SK-N-SH (cell line): ENCODE results near the gene MINDY4. TPM values are rescaled to one million over a fixed set of nuclear protein-coding genes. Genes with fewer than 3 reads are reported as not detected.

Experiments used
- CTCF ChIA-PET: fragments of 300-600, 350-600 bp; formaldehyde crosslinking; extraction: SDS; loops from one replicate; lab custom pipeline; 2021; lab: Yijun Ruan, JAX
- POLR2A ChIA-PET: fragments of 350-600 bp; sonication (Branson Sonifier 250); formaldehyde crosslinking; extraction: SDS; loops from one replicate; lab custom pipeline; 2020; ENCODE audit warnings: antibody characterized with exemption, inconsistent platforms; lab: Yijun Ruan, JAX
- DNase-seq: peaks from one replicate; pipeline ENCODE4 v3.0.0; 2012
- H2AFZ ChIP-seq: fragments of 200-600 bp; sonication (generic); 2 replicates; pipeline ENCODE4 v1.8.1; 2016; ENCODE audit warnings: antibody characterized with exemption, mild to moderate bottlenecking, low read depth
- H3F3A ChIP-seq: fragments of 200-600 bp; sonication (generic); replicated peaks from 2 replicates; pipeline ENCODE3; 2016; ENCODE audit warnings: antibody characterized with exemption, mild to moderate bottlenecking; ENCODE audit not compliant: insufficient read depth
- H3K27ac ChIP-seq, 2 experiments: fragments of 200-500 bp in 1 of 2; fragments of 200-600 bp in 1 of 2; sonication (Bioruptor generic) in 1 of 2; sonication (generic), shearing (Covaris generic) in 1 of 2; 2 replicates each; pipeline versions ENCODE4 v1.5.1 to v1.6.1; 2014 to 2016; ENCODE audit warnings: low read depth in 2 of 2, inconsistent platforms in 1 of 2, low read length in 1 of 2, mild to moderate bottlenecking in 1 of 2, mixed read lengths in 1 of 2
- H3K27me3 ChIP-seq: fragments of 200-600 bp; sonication (generic), shearing (Covaris generic); 2 replicates; pipeline ENCODE4 v1.6.1; 2016; ENCODE audit warnings: mixed run types; ENCODE audit not compliant: insufficient read depth
- H3K36me3 ChIP-seq, 2 experiments: fragments of 200-500 bp in 1 of 2; fragments of 200-600 bp in 1 of 2; sonication (Bioruptor generic) in 1 of 2; sonication (generic) in 1 of 2; replicated peaks in 1 of 2; 2 replicates each; pipeline versions ENCODE3 to v1.5.1; 2014 to 2016; ENCODE audit warnings: low read length in 1 of 2, mild to moderate bottlenecking in 1 of 2; ENCODE audit not compliant: insufficient read depth in 2 of 2, control insufficient read depth in 1 of 2
- H3K4me1 ChIP-seq, 2 experiments: fragments of 200-500 bp in 1 of 2; fragments of 200-600 bp in 1 of 2; sonication (Bioruptor generic) in 1 of 2; sonication (generic), shearing (Covaris generic) in 1 of 2; 2 replicates each; pipeline versions ENCODE4 v1.5.1 to v1.6.1; 2014 to 2016; ENCODE audit warnings: low read depth in 1 of 2, low read length in 1 of 2, mixed run types in 1 of 2; ENCODE audit not compliant: insufficient read depth in 2 of 2, control insufficient read depth in 1 of 2
- H3K4me2 ChIP-seq: fragments of 200-600 bp; sonication (generic), shearing (Covaris generic); 2 replicates; pipeline ENCODE4 v1.6.1; 2017; ENCODE audit warnings: mixed run types
- H3K4me3 ChIP-seq, 2 experiments: fragments of 200-500 bp in 1 of 2; fragments of 200-600 bp in 1 of 2; sonication (Bioruptor generic) in 1 of 2; sonication (generic), shearing (Covaris generic) in 1 of 2; 2 replicates each; pipeline versions ENCODE4 v1.5.1 to v1.8.1; 2014 to 2016; ENCODE audit warnings: low read depth in 2 of 2, inconsistent platforms in 1 of 2, low read length in 1 of 2, mild to moderate bottlenecking in 1 of 2, mixed read lengths in 1 of 2, moderate library complexity in 1 of 2
- H3K79me2 ChIP-seq: fragments of 200-600 bp; sonication (generic); 2 replicates; pipeline ENCODE4 v1.8.1; 2017; ENCODE audit warnings: mild to moderate bottlenecking; ENCODE audit not compliant: insufficient read depth
- H3K9ac ChIP-seq: fragments of 200-600 bp; sonication (generic); 2 replicates; pipeline ENCODE4 v1.6.1; 2017; ENCODE audit warnings: mixed run types
- H3K9me2 ChIP-seq: fragments of 200-600 bp; sonication (generic); 2 replicates; pipeline ENCODE4 v1.6.1; 2017; ENCODE audit warnings: mixed run types
- H3K9me3 ChIP-seq: fragments of 200-600 bp; sonication (generic); 2 replicates; pipeline ENCODE4 v1.6.1; 2017; ENCODE audit warnings: mixed run types, mild to moderate bottlenecking, moderate library complexity
- H4K20me1 ChIP-seq: fragments of 200-600 bp; sonication (generic); 2 replicates; pipeline ENCODE4 v1.6.1; 2017; ENCODE audit warnings: mild to moderate bottlenecking, mixed run types; ENCODE audit not compliant: insufficient read depth
- EZH2phosphoT487 ChIP-seq: fragments of 200-600 bp; sonication (generic); IDR thresholded peaks from 2 replicates; pipeline ENCODE4 v1.6.1; 2017; ENCODE audit warnings: low read depth, mixed run types, mild to moderate bottlenecking, antibody characterized with exemption, moderate library complexity, borderline replicate concordance
- FOSL2 ChIP-seq: IDR thresholded peaks from 2 replicates; pipeline ENCODE4 v1.4.0; 2012; ENCODE audit warnings: low read depth, mild to moderate bottlenecking, moderate library complexity, borderline replicate concordance
- FOXJ3 ChIP-seq: sonication (generic); formaldehyde crosslinking; IDR thresholded peaks from 2 replicates; pipeline ENCODE4 v1.5.1; 2020; ENCODE audit warnings: mild to moderate bottlenecking, missing genetic modification reagents
- FOXM1 ChIP-seq: IDR thresholded peaks from 2 replicates; pipeline ENCODE4 v1.4.0; 2012; ENCODE audit warnings: low read depth, mild to moderate bottlenecking
- GATA2 ChIP-seq: sonication (generic); formaldehyde crosslinking; IDR thresholded peaks from 2 replicates; pipeline ENCODE4 v1.5.0; 2020; ENCODE audit warnings: mild to moderate bottlenecking, missing genetic modification reagents
- IRF3 ChIP-seq: fragments of 150-350 bp; IDR thresholded peaks from 2 replicates; pipeline ENCODE4 v1.6.1; 2016; ENCODE audit warnings: mild to moderate bottlenecking, low read depth, low read length
- JUND ChIP-seq: IDR thresholded peaks from 2 replicates; pipeline ENCODE4 v1.4.0; 2012
- MEF2A ChIP-seq: IDR thresholded peaks from 2 replicates; pipeline ENCODE4 v1.4.0; 2012; ENCODE audit warnings: low read depth, borderline replicate concordance
- MXI1 ChIP-seq: IDR thresholded peaks from 2 replicates; pipeline ENCODE4 v1.6.1; 2012; ENCODE audit warnings: mild to moderate bottlenecking, low read depth, low read length, improper control_type of control experiment
- NFIC ChIP-seq: IDR thresholded peaks from 2 replicates; pipeline ENCODE4 v1.4.0; 2012; ENCODE audit warnings: borderline replicate concordance
- PBX3 ChIP-seq: IDR thresholded peaks from 2 replicates; pipeline ENCODE4; 2012
- RAD21 ChIP-seq: IDR thresholded peaks from 2 replicates; pipeline ENCODE4 v1.6.1; 2012; ENCODE audit warnings: mild to moderate bottlenecking, low read length
- RFX5 ChIP-seq: IDR thresholded peaks from 2 replicates; pipeline ENCODE4 v1.6.1; 2012; ENCODE audit warnings: mild to moderate bottlenecking, improper control_type of control experiment, low read length
- TAF1 ChIP-seq: IDR thresholded peaks from 2 replicates; pipeline ENCODE4 v1.6.1; 2012; ENCODE audit warnings: low read depth, mild to moderate bottlenecking, low read length, moderate library complexity, borderline replicate concordance
- TEAD4 ChIP-seq: IDR thresholded peaks from 2 replicates; pipeline ENCODE4 v1.4.0; 2012; ENCODE audit warnings: mild to moderate bottlenecking, borderline replicate concordance; ENCODE audit not compliant: insufficient read depth
- USF2 ChIP-seq: fragments of 150-350 bp; IDR thresholded peaks from 2 replicates; pipeline ENCODE4 v1.6.1; 2017; ENCODE audit warnings: antibody characterized with exemption, low read length, low read depth, borderline replicate concordance
- YY1 ChIP-seq: IDR thresholded peaks from 2 replicates; pipeline ENCODE4 v1.4.0; 2012; ENCODE audit warnings: low read depth, mild to moderate bottlenecking
- WGBS: methylation state at CpG from one replicate; pipeline ENCODE4 v1.1.6; 2017; ENCODE audit warnings: low lambda C conversion rate; 5-methylcytosine and 5-hydroxymethylcytosine counted together
- polyA plus RNA-seq, 3 experiments: library from polyadenylated mRNA; depleted of rRNA; stranded (reverse); fragments of >200 nt; gene quantifications; 2 replicates each; pipeline ENCODE4 v1.2.3, GENCODE V29; 2012
- TF ChIP-seq, protein P1 (sequence below): fragments of 200-600 bp; sonication (generic); IDR thresholded peaks from 2 replicates; pipeline ENCODE4 v1.6.1; 2017; ENCODE audit warnings: antibody characterized with exemption, mild to moderate bottlenecking, moderate library complexity

Gene MINDY4
- polyA plus RNA-seq, 1 of the 3 experiments (the other 2 are of a cell fraction) = 1.8 TPM

DNA sequence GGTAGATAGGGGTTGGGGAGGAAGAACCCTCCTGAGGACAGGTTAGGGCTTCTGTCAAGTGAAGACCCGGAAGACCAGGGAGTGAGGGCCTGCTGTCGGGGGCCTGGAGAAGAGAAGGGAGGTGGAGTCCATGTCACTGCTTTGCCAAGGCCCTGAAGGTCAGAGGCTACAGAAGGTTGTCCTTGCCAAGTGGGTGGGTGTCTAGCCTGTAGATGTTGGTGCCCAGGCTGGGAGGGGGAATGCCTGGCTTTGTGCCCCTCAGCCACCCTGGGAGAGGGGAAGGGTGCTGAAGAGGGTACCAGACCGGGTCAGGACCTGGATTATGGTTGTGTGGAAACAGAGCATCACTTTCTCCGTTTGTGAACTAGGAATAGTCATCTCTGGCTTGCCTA, 73.3 kb downstream of the MINDY4 start:
- ChIA-PET CTCF (interaction anchor here (1.3 kb wide), 1 partner anchor 278 kb away, joined by 3 read pairs; no protein-coding TSS in a partner anchor), POLR2A (interaction anchor here (0.6 kb wide), 2 partner anchors 9 to 65 kb away, joined by 3 read pairs; no protein-coding TSS in a partner anchor)
- DNase-seq = no peak
- Histone ChIP-seq H3K36me3 (peaks cover 0 to 9% of the 10 kb centered on the region in 2 experiments), H3K9me3 (no peaks in the 10 kb centered on the region), H3K9ac (no peak overlapping the region), H3K4me1 (peaks cover 19 to 47% of the 10 kb centered on the region in 2 experiments; a peak in 2 of 4 replicates), H2AFZ (no peak overlapping the region), H3K27ac (no peak overlapping the region; a peak in 1 of 4 replicates), H3K27me3 (no peaks in the 10 kb centered on the region; the same call in 1 of the 2 replicates), H3K4me2 (no peak overlapping the region), H3K4me3 (no peak overlapping the region), H4K20me1 (no peaks in the 10 kb centered on the region), H3K79me2 (no peaks in the 10 kb centered on the region), H3K9me2 (no peaks in the 10 kb centered on the region), H3F3A (peaks cover 5% of the 10 kb centered on the region)
- 93% methylated on average over 4 of the region's 4 CpGs for WGBS
- TF ChIP-seq FOXM1 (no peak), IRF3 (no peak), GATA2 (CRISPR knock-in tag) (no peak), PBX3 (no peak), JUND (no peak), FOSL2 (no peak), RAD21 (no peak), MXI1 (no peak), RFX5 (no peak), YY1 (no peak), MEF2A (no peak), TAF1 (no peak), EZH2phosphoT487 (no peak), NFIC (no peak), TEAD4 (no peak), FOXJ3 (CRISPR knock-in tag) (no peak), USF2 (no peak)
- TF ChIP-seq, protein P1, sequence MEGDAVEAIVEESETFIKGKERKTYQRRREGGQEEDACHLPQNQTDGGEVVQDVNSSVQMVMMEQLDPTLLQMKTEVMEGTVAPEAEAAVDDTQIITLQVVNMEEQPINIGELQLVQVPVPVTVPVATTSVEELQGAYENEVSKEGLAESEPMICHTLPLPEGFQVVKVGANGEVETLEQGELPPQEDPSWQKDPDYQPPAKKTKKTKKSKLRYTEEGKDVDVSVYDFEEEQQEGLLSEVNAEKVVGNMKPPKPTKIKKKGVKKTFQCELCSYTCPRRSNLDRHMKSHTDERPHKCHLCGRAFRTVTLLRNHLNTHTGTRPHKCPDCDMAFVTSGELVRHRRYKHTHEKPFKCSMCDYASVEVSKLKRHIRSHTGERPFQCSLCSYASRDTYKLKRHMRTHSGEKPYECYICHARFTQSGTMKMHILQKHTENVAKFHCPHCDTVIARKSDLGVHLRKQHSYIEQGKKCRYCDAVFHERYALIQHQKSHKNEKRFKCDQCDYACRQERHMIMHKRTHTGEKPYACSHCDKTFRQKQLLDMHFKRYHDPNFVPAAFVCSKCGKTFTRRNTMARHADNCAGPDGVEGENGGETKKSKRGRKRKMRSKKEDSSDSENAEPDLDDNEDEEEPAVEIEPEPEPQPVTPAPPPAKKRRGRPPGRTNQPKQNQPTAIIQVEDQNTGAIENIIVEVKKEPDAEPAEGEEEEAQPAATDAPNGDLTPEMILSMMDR = no peak
